Memory B cell (primary cell): ENCODE measurements around the gene PGA4.
"Not testable (repeated sequence)": the region's sequence is repeated elsewhere in the genome, so short reads cannot be mapped to it uniquely, and the experiment has no call there.

ENCODE experiments used
- ATAC-seq: fragments of 150-1000 bp; cut with Tn5 transposase; 2 replicates; pipeline ENCODE4 v1.10.0; 2021; ENCODE audit warnings: low read depth, mild to moderate bottlenecking, moderate library complexity
- DNase-seq, 2 donors: peaks; one replicate each; pipeline ENCODE4 v3.0.0; 2022; ENCODE audit warnings: low spot score in 2 of 2
- H3K27ac Mint-ChIP-seq: one replicate; pipeline ENCODE4 v1.8.0; 2022; ENCODE audit warnings: mild to moderate bottlenecking, moderate library complexity, mixed read lengths
- H3K27me3 Mint-ChIP-seq: one replicate; pipeline ENCODE4 v1.8.0; 2022; ENCODE audit warnings: mixed read lengths
- H3K36me3 Mint-ChIP-seq: one replicate; pipeline ENCODE4 v1.8.0; 2022; ENCODE audit warnings: mild to moderate bottlenecking, mixed read lengths
- H3K4me1 Mint-ChIP-seq: one replicate; pipeline ENCODE4 v1.8.0; 2022; ENCODE audit warnings: mixed read lengths
- H3K4me3 Mint-ChIP-seq: one replicate; pipeline ENCODE4 v1.8.0; 2022; ENCODE audit warnings: mild to moderate bottlenecking, moderate library complexity, mixed read lengths
- H3K9me3 Mint-ChIP-seq: one replicate; pipeline ENCODE4 v1.8.0; 2022; ENCODE audit warnings: mixed read lengths

Gene PGA4

GRCh38 chr11:61249201-61249600, 27.1 kb downstream of the PGA4 start:
- not testable (repeated sequence) for DNase-seq, H3K4me3 Mint-ChIP-seq, H3K36me3 Mint-ChIP-seq, H3K27me3 Mint-ChIP-seq, H3K4me1 Mint-ChIP-seq, H3K9me3 Mint-ChIP-seq, ATAC-seq, H3K27ac Mint-ChIP-seq

- not testable (repeated sequence) for H3K27me3 Mint-ChIP-seq, H3K4me1 Mint-ChIP-seq, ATAC-seq, DNase-seq, H3K27ac Mint-ChIP-seq, H3K4me3 Mint-ChIP-seq, H3K36me3 Mint-ChIP-seq, H3K9me3 Mint-ChIP-seq
These were observed 28.9 kb downstream of the PGA4 start for GRCh38 chr11:61250796-61251765.

GRCh38 chr11:61252332-61252731, 30.2 kb downstream of the PGA4 start:
- H3K27me3 Mint-ChIP-seq, H3K27ac Mint-ChIP-seq, ATAC-seq: not testable (repeated sequence)

GRCh38 chr11:61254403-61255025, 32.4 kb downstream of the PGA4 start:
- H3K4me1 Mint-ChIP-seq: no peaks in the 10 kb centered on the region
- peak; percentile 81 for ATAC-seq

More at GRCh38 chr11:61252332-61252731, 30.2 kb downstream of the PGA4 start:
- not testable (repeated sequence) for H3K4me1 Mint-ChIP-seq, H3K36me3 Mint-ChIP-seq, DNase-seq, H3K4me3 Mint-ChIP-seq, H3K9me3 Mint-ChIP-seq

GRCh38 chr11:61256710-61257482, 34.7 kb downstream of the PGA4 start:
- ATAC-seq: no peak
- H3K4me1 Mint-ChIP-seq: no peaks in the 10 kb centered on the region
- no peak overlapping the region for H3K27ac Mint-ChIP-seq
- no peak overlapping the region for H3K4me3 Mint-ChIP-seq
- H3K36me3 Mint-ChIP-seq: no peaks in the 10 kb centered on the region
- no peaks in the 10 kb centered on the region for H3K27me3 Mint-ChIP-seq
- H3K9me3 Mint-ChIP-seq: no peaks in the 10 kb centered on the region
- no peak for DNase-seq

More at GRCh38 chr11:61254403-61255025, 32.4 kb downstream of the PGA4 start:
- Mint-ChIP-seq H3K27me3 (no peaks in the 10 kb centered on the region), H3K9me3 (no peaks in the 10 kb centered on the region), H3K27ac (no peak overlapping the region), H3K4me3 (no peak overlapping the region), H3K36me3 (no peaks in the 10 kb centered on the region)
- peak; percentile 39 to 52 for DNase-seq

GRCh38 chr11:61258546-61258945, 36.4 kb downstream of the PGA4 start:
- no peaks in the 10 kb centered on the region for H3K4me1 Mint-ChIP-seq
- no peak overlapping the region for H3K4me3 Mint-ChIP-seq
- no peaks in the 10 kb centered on the region for H3K9me3 Mint-ChIP-seq
- no peaks in the 10 kb centered on the region for H3K36me3 Mint-ChIP-seq
- H3K27me3 Mint-ChIP-seq: no peaks in the 10 kb centered on the region
- no peak overlapping the region for H3K27ac Mint-ChIP-seq
- DNase-seq (no peak), ATAC-seq (no peak)

- H3K4me3 Mint-ChIP-seq: no peak overlapping the region
- ATAC-seq (no peak), DNase-seq (no peak)
- no peaks in the 10 kb centered on the region for H3K4me1 Mint-ChIP-seq
- H3K36me3 Mint-ChIP-seq: no peaks in the 10 kb centered on the region
- no peaks in the 10 kb centered on the region for H3K9me3 Mint-ChIP-seq
- H3K27ac Mint-ChIP-seq: no peak overlapping the region
- no peaks in the 10 kb centered on the region for H3K27me3 Mint-ChIP-seq
These were observed 37.2 kb downstream of the PGA4 start for GRCh38 chr11:61259363-61259762.

- H3K4me3 Mint-ChIP-seq: no peak overlapping the region
These were observed 42.2 kb downstream of the PGA4 start for GRCh38 chr11:61264371-61264770.

GRCh38 chr11:61264795-61265194, 42.6 kb downstream of the PGA4 start:
- Mint-ChIP-seq H3K4me1 (no peaks in the 10 kb centered on the region), H3K27ac (no peak overlapping the region), H3K9me3 (no peaks in the 10 kb centered on the region), H3K36me3 (no peaks in the 10 kb centered on the region), H3K27me3 (no peaks in the 10 kb centered on the region), H3K4me3 (no peak overlapping the region)
- DNase-seq (no peak), ATAC-seq (no peak)

More at GRCh38 chr11:61264371-61264770, 42.2 kb downstream of the PGA4 start:
- ATAC-seq (no peak), DNase-seq (no peak)
- Mint-ChIP-seq H3K9me3 (no peaks in the 10 kb centered on the region), H3K4me1 (no peaks in the 10 kb centered on the region), H3K27ac (no peak overlapping the region), H3K36me3 (no peaks in the 10 kb centered on the region), H3K27me3 (no peaks in the 10 kb centered on the region)

- DNase-seq: no peak
- no peak for ATAC-seq
- Mint-ChIP-seq H3K4me1 (no peaks in the 10 kb centered on the region), H3K9me3 (no peaks in the 10 kb centered on the region), H3K4me3 (no peak overlapping the region), H3K27ac (no peak overlapping the region), H3K27me3 (no peaks in the 10 kb centered on the region), H3K36me3 (no peaks in the 10 kb centered on the region)
These were observed 43.2 kb downstream of the PGA4 start for GRCh38 chr11:61265357-61265756.

GRCh38 chr11:61266602-61267001, 44.5 kb downstream of the PGA4 start:
- Mint-ChIP-seq H3K4me3 (no peak overlapping the region), H3K27ac (no peak overlapping the region), H3K4me1 (no peaks in the 10 kb centered on the region), H3K27me3 (no peaks in the 10 kb centered on the region), H3K36me3 (no peaks in the 10 kb centered on the region), H3K9me3 (no peaks in the 10 kb centered on the region)
- no peak for ATAC-seq
- no peak for DNase-seq

- no peaks in the 10 kb centered on the region for H3K9me3 Mint-ChIP-seq
- H3K4me1 Mint-ChIP-seq: no peaks in the 10 kb centered on the region
- no peak overlapping the region for H3K4me3 Mint-ChIP-seq
- H3K27me3 Mint-ChIP-seq: no peaks in the 10 kb centered on the region
- ATAC-seq: no peak
- H3K36me3 Mint-ChIP-seq: no peaks in the 10 kb centered on the region
- no peak overlapping the region for H3K27ac Mint-ChIP-seq
- no peak for DNase-seq
These were observed 45.3 kb downstream of the PGA4 start for GRCh38 chr11:61267437-61267841.

GRCh38 chr11:61268588-61269250, 46.6 kb downstream of the PGA4 start:
- Mint-ChIP-seq H3K27me3 (no peaks in the 10 kb centered on the region), H3K4me1 (no peaks in the 10 kb centered on the region), H3K9me3 (no peaks in the 10 kb centered on the region), H3K4me3 (no peak overlapping the region), H3K27ac (no peak overlapping the region), H3K36me3 (no peaks in the 10 kb centered on the region)
- no peak for ATAC-seq
- DNase-seq: no peak
